Activated gamma-delta T cell (primary cell): ENCODE data around the gene FBXL15.
A peak's percentile ranks its signal among the peaks of the same experiment; 100 is the strongest.

Experiments used
- DNase-seq: peaks from one replicate; lab custom pipeline; 2025; lab: John Stamatoyannopoulos, UW

The FBXL15 gene

GRCh38 chr10:102411341-102412255, 9.0 kb upstream of the FBXL15 start:
- no peak for DNase-seq

GRCh38 chr10:102412293-102412692, 8.3 kb upstream of the FBXL15 start:
- DNase-seq: no peak

GRCh38 chr10:102413053-102413705, 7.5 kb upstream of the FBXL15 start:
- no peak for DNase-seq

- DNase-seq: no peak
These were observed 6.7 kb upstream of the FBXL15 start for GRCh38 chr10:102413806-102414561.

GRCh38 chr10:102414749-102415148, 5.9 kb upstream of the FBXL15 start:
- DNase-seq: no peak

GRCh38 chr10:102416283-102416682, 4.4 kb upstream of the FBXL15 start:
- DNase-seq: no peak

GRCh38 chr10:102416695-102417094, 3.9 kb upstream of the FBXL15 start:
- no peak for DNase-seq

- DNase-seq: no peak
These were observed 1.9 kb upstream of the FBXL15 start, which contains the start of gene PSD for GRCh38 chr10:102418622-102419268. TSS of gene PSD (minus strand) at chr10:102418785. CDS start at chr10:102417038, 1,747 bp downstream.

- DNase-seq: peak; percentile 48
These were observed 1.1 kb upstream of the FBXL15 start for GRCh38 chr10:102419269-102420180.

GRCh38 chr10:102420181-102420713, 389 bp upstream of the FBXL15 start:
- no peak for DNase-seq

- no peak for DNase-seq
These were observed 796 bp downstream of the FBXL15 start for GRCh38 chr10:102421507-102421756.

- peak; percentile 31 for DNase-seq
These were observed 1.3 kb downstream of the FBXL15 start for GRCh38 chr10:102421757-102422512.

GRCh38 chr10:102422545-102423129, 2.0 kb downstream of the FBXL15 start:
- DNase-seq: peak; percentile 19

- DNase-seq: no peak
These were observed 2.8 kb downstream of the FBXL15 start for GRCh38 chr10:102423372-102423968.

- no peak for DNase-seq
These were observed 3.5 kb downstream of the FBXL15 start for GRCh38 chr10:102424145-102424544.

GRCh38 chr10:102424916-102425315, 4.3 kb downstream of the FBXL15 start:
- DNase-seq: no peak

GRCh38 chr10:102425444-102425843, 4.8 kb downstream of the FBXL15 start:
- no peak for DNase-seq

GRCh38 chr10:102426803-102427287, 6.2 kb downstream of the FBXL15 start:
- no peak for DNase-seq

- DNase-seq: no peak
These were observed 8.8 kb downstream of the FBXL15 start for GRCh38 chr10:102429468-102429867.
